Kidney glomerular epithelial cell (primary cell): ENCODE data around the gene ADGRD2.

Experiments used
- DNase-seq: peaks from one replicate; lab custom pipeline; 2025; lab: John Stamatoyannopoulos, UW

ADGRD2 gene

DNA sequence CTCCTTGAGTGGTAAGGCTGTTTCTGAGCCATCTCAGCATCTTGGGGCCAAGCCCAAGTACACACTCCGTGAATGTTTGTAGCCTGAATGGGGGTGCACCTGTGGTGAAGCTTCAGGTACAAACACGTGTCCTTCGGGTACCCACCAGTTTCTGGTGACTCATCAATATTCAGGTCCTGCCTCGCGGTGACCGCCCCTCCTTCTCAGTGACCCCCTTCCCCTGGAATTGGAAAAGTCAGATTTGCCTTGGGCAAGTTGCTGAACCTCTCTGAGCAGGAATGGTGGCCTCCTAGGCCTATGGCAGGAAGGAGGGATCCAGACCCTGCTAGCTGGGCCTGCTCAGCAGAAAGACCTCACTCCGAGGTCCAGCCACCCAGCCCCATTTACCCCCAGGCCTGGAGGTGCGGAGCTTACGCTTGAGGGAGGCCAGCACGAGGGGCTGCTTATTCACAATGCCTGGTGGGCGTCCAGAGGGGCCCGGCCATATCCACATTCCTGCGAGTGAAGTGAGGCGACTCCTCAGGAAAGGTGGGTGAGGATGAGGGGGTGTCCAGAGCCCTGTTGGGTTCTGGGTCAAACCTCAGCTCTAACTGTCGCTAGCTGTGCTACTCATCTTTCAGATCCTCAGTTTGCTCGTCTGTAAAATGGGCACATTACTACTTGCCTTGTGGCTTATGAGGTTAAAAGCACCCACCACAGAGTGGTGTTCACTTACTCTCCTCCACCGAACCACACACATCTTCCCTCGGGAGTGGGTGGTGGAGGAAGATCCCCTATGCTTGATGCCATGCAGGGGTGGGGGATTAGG lies 7.0 kb downstream of the ADGRD2 start:
- DNase-seq: no peak

DNA sequence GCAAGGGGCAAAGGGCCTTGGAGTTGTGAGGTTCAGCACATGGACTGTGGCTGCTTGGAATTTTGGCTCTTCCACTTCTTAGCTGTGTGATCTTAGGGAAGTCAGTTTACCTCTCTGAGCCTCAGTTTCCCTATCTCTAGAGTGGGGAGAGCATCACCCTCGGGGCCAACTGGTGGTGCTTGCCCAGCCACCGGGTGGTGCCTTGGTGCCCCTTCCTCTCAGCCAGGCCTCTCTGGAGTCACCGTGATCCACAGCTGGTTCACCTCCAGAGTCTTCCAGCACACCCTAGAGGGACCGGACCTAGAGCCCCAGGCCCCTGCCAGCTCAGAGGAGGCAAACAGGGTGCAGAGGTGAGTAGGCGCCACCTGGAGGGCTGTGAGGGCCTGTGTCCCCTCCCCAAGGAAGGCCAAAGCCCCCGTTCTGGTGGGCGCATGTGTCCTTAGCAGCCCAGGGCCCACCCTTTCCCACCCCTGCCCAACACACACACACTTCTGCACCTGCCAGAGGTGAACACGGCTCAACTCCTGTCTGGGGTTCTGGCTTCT lies 7.7 kb downstream of the ADGRD2 start:
- DNase-seq: no peak

DNA sequence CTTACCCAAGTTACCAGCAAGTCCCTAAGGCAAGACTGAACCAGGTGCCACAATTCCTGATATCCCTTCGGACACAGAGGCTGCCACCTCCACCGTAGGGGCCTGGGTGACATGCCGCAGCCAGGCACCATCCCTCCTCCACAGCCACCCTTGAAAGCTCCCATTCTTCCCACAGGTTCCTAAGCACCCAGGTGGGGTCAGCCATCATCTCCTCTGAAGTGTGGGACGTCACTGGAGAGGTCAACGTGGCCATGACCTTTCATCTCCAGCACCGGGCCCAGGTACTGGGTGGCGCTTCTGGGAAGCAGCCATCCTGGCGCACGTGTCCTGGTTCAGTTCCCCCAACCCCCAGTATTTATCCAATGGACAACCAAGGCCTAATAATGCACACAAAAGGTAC lies 8.2 kb downstream of the ADGRD2 start:
- no peak for DNase-seq

DNA sequence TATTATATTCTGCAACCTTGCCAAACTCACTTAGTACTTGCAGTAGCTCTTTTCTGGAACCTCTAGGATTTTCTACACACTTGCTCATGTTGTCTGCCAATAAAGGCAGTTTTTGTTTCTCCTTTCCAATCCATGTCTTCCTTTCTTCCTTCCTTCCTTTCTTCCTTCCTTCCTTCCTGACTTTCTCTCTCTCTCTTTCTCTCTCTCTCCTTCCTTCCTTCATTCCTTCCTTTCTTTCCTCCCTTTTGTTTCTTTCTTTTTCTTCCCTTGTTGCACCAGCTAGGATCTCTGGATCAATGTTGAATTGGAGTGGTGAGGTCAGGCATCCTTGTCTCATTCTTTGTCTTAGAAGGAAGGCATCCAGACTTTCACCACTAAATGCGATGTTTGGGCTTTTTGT lies 12.5 kb downstream of the ADGRD2 start:
- no peak for DNase-seq

DNA sequence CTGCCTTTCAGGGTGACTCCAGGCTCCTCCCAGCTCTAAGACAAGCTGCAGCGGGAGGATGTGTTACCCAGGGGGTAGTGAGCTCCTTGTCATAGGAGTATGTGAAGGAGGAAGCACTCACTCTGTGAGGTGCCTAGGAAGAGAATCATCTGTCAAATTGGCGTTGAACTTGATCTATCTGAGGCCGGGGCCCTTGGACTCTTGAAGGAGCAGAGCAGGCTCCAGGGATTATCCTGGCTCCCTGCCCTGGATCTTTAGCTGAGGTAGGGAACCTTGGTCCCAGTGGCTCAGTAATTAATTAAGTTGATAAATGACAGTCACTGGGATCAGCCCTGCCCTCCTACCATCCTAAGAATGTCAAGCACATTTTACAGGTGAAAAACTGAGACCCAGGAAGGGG lies 15.5 kb downstream of the ADGRD2 start:
- DNase-seq: no peak

DNA sequence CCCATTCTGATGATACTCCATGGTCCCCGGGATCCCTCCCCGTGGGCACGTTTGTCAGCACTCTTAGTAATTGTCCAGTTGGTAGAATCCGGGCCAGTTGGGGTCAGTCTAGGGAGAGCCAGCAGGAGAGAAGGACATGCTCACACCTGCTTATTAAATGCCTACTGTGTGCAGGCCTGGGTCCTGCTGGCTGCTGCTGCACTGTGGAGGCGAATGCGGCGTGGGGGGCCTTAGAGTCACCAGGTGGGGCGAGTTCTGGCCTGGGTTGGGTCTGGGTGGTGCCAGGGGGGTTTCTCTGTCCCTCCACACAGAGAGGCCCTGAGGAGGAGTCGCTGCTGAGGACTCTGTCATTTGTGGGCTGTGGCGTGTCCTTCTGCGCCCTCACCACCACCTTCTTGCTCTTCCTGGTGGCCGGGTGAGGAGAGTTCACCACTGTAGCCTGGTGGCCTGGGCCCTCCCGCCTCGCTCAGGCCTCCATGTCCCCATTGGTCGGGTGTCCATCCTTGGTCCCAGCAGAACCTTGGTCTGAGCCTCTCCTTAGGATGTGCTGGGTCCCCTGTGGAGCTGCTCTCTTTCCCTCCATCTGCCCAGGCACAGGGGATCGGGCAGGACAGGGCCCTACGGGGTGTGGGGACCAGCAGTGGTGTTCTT lies 17.3 kb downstream of the ADGRD2 start:
- no peak for DNase-seq

DNA sequence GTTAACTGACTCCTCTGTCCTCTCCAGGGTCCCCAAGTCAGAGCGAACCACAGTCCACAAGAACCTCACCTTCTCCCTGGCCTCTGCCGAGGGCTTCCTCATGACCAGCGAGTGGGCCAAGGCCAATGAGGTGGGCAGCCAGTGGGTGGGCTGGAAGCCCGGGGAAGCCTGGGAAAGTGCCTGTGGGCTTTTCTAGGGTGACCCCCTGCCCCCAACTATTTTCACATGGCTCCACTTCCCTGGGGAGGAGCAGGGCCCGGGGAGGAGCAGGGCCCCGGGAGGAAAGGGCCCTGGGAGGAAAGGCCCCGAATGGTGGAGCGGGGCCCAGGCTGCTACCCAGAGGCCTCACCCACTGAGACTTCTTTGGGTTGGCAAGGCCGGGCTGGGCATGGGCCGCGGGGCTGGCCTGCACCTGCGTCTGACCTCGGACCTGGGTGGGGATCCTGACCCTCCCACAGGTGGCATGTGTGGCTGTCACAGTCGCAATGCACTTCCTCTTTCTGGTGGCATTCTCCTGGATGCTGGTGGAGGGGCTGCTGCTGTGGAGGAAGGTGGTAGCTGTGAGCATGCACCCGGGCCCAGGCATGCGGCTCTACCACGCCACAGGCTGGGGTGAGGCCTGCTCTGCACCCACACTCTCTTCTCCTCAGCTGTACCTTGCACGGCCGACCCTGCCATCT lies 17.9 kb downstream of the ADGRD2 start:
- DNase-seq: no peak

DNA sequence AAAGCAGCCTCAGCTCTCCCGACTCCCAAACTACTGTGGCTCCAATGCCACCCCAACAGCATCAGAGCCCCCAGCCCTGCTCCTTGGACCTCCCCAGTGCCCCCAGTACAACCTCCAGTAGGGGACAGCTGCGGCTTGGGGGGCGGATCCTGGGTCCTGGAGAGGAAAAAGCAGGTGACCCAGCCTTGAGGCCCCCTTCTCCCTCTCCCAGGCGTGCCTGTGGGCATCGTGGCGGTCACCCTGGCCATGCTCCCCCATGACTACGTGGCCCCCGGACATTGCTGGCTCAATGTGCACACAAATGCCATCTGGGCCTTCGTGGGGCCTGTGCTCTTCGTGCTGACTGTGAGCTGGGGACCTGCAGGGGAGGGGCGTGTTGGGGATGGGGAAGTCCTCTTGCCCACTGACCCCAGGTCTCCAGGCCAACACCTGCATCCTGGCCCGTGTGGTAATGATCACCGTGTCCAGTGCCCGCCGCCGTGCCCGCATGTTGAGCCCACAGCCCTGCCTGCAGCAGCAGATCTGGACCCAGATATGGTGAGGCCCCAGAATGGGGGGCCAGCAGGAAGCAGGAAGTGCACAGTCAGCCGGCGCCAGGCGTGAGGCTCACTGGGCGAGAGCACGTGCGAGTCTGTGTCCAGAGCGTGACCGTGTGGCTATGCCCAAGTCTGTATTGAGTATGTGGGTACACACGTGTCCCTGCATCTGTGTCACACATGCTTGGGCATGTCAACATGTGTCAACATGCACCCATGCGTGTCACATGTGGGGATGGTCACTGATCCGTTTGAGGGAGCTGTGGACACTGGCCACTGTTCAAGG lies 19.0 kb downstream of the ADGRD2 start:
- DNase-seq: no peak

DNA sequence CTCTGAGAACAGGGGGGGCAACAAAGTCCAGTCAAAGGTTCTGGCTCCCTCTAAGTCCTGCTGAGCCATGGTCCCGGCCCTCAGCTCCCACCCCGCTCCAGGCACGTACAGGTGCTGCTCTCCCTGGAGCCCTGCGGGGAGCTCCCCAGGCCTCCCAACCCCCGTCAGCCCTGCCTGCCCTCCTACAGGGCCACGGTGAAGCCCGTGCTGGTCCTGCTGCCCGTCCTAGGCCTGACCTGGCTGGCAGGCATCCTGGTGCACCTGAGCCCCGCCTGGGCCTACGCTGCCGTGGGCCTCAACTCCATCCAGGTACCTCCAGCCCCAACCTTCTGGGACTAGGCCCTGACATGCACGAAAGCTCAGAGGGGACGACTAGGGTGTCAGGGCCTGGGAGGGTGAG lies 20.1 kb downstream of the ADGRD2 start:
- no peak for DNase-seq

DNA sequence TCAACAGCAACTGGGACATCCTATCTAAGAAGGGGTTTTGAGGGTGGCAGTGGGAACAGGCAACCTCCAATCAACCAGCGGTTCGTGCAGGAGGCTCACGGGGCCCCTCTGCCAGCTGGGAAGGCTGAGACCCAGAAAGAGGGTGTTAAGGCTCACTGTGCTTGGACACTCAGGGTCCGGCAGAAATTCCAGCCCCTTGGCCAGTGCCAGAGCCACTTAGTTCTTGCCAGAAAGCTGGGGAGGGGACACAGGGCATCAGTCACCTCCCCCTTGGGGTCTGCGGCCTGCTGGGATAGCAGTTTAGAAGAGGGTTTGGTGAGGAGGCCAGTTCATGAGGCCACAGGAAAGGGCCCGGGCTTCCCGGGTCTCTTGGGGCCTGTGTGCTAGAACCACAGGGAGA lies 20.5 kb downstream of the ADGRD2 start:
- no peak for DNase-seq

DNA sequence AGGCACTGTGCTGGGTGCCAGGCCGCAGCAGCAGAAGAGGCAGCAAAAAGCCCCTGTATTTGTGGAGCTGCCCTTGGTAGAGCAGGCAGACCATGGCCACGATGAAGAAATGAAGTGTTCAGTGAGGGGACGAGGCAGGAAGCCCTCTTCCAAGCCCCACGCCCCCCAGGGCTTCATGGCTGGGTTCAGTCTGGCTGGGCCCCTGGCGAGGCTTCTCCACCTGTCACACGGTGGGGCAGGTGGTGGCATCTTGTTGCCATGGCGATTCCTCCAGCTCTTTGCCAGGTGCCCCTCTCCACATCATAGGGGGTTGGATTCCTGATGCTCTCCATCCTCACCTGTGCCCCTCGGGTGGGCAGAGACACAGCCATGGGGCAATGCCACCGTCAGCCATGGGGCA lies 21.5 kb downstream of the ADGRD2 start:
- no peak for DNase-seq

DNA sequence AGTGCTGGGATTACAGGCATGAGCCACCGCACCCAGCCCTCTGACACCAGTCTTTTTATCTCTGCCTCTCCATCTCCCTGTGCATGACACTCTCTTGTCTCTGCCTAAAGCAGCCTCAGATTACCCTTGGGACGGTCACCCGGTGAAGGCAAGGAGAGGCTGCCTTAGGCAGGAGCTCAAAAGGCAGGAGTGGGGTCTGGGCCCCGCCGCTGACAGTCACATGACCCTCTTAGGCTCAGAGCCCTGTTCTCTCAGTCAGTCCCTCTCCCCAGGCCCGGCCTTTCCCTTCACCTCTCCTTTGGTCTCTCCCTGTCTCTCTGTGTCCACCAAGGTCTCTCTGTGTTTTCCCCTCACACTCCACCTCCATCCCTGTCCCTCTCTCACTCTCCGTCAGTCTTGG lies 22.5 kb downstream of the ADGRD2 start:
- DNase-seq: no peak

DNA sequence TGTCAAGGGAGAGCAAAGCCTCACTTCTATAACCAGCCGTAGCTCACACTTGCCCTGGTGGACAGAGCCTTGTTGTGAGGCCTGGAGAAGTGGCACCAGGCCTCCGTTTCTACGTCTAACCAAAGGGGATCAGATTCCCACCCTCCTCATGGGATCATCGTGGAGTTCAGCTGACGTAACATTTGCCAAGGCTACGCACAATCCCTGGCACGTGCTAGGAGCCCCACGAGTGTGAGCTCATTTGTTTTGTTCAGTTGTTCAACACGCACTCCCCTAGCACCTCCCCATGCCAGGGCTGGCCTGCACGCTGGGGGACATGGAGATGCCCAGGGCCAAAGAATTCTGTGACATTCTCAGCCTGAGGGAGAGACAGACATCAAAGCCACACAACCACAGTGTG lies 23.1 kb downstream of the ADGRD2 start:
- DNase-seq: no peak

DNA sequence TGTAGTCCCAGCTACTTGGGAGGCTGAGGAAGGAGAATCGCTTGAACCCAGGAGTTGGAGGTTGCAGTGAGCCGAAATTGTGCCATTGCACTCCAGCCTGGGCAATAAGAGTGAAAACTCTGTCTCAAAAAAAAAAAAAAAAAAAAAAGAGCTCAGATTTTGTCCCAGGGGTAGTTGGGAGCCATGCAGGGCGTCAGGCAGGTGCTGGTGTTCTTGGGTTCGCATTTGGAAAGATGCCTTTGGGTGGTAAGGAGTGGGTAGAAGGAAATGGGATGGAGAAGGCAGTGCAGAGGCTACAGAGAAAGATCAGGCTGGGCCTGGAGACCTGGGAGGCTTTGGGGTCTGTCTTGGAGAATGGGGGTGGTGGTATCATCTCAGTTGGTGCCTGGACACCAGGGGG lies 23.9 kb downstream of the ADGRD2 start:
- no peak for DNase-seq

DNA sequence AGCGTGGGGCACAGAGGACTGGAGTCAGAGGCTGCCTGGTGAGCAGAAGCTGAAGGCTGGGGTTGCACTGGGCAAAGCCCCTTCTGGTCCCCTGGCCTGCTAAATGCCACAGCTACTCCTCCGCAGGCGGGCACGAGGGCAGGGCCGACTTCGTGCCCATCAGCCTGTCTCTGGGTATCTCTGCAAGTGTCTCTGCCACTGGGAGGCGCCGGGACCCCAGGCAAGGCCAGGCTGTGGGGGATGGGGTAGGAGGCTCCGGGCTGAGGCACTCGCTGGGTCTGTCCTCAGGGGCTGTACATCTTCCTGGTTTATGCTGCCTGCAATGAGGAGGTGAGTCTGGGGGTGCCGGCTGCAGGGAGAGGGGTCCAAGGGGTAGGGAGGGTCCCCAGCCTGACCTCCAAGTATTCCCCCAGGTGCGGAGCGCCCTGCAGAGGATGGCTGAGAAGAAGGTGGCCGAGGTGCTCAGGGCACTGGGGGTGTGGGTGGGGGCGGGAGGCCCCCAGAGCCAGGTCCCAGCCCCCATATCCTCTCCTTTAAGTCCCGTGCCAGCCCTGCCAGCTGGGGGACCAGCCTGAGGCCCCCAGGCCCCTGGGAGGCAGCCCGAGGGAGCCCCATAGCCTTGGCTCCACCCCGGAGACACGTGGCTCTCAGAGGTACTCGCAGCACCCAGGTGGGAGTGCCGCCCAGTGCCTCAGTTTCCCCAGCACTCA lies 25.1 kb downstream of the ADGRD2 start:
- DNase-seq: no peak

DNA sequence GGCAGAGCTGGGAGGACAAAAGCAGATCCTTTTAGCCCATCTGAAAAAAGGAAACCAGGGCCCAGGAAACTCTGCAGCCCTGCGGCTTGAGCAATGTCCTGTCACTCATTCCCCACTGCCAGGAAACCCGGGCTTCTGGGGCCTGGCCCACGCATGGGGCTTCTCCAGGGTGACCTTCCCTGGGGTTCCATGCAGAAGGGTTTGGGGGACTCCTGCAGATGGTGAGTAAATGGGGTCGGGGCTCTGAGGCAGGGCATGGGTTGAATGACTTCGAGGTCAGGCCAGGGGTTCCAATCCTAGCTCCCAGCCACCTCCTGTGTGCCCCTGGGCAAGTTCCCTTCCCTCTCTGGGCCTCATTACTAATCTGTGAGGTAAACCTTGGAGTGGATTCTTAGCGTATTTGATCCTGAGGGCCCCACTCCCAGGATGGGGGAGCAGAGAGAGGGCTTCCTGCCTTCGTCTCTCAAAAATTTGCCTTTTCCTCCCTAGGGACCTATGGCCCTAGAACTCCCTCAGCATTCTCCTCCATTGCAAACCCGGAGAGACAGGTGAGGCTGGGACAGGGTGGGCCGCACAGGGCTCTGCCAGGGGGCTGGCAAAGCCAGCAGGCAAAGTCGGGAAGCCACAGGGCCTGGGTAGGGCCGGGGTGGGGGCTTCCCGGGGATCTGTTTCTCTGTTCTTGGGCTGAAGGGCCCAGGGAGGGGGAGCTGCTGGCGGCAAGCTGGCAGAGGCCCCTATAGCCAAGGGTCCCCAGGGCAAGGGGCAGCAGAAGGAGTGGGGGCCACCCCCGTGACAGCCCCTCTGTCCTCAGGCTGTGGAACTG lies 25.8 kb downstream of the ADGRD2 start:
- DNase-seq: no peak

DNA sequence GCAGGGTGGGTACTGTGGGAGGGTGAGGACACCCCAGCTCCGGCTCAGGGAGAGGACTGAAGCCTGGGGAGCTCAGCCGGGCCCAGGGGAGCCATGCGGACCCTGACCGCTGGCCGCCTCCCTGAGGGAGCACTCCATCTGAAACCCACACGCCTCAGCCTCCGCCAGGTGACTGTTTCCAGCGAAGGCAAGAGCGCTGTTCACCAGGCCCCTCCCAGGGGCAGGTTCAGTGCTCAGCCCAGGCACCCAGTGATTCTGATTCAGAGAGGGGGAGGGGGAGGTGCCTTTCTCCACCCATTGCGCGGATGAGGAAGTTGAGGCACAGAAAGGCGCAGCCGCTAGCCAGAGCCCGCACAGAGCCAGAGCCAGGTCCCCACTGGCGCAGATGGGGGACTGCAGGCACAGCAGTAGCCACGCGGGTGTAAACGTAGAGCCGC lies 27.0 kb downstream of the ADGRD2 start:
- DNase-seq: no peak

DNA sequence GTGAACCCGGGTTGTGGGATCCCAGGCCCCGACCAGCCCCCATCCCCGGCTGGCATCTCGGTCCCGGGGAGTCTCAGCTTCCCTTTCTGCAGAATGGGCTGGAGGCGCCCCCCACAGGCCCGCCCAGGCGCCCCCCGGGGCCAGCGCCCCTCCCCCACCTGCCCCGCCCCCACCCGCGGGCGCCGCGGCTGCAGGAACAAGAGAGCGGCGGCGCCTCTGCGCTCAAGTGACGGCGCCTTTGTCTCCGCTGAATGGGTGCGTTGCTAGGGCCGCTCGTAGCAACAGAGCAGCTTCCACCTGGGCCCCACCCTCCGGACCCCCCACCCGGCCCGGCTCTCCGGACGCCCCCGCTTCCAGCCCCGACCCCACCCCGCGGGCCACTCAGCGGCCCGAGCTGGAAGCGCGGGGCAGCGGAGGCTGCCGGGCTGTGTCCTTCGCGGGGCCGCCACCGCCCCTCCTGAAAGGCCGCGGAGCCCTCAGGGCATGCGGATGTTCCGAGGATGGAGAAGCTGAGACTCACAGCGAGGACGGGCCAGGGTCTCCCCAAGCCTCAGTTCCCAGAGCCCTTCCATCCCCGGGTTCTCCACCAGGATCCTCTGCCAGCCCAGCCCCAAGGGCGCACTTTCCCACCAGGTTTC lies 27.5 kb downstream of the ADGRD2 start:
- no peak for DNase-seq

DNA sequence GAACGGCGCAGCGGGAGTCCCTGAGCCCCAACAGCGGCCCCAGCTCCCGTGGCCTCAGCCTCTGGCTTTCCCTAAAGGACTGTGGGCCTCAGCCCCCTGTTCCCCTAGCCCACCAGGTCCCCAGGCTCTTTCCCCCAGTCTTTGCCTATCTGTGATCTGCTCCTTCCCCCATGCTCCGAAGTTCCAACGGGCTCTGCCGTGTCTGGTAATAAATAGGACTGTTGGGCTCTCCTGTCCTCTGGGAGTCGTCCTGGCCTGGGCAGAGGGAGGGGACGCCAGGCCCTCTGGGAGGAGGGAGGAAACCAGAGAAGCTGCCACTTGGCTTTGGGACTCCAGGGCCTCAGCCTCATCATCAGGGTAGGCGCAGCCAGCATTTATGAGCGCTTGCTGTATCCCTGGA lies 28.1 kb downstream of the ADGRD2 start:
- no peak for DNase-seq

DNA sequence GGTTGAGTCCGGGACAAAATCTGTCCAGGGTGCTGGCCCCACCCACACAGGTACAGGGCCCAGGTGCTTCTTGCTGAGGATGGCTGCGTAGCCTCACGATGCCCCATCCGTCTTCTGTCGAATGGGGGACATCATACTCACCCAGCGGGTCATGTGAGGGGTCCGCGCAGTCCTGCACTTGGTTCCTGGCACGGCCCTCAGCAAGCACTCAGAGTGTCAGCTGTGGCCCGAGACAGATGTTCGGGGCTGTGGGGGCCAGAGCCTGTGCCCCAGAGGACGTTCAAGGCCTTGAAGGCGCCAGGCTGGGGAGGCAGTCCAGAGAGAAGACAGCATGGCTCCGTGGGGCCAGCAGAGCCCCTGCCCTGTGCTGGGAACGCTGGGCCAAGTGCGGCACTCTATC lies 29.1 kb downstream of the ADGRD2 start:
- no peak for DNase-seq
